ENCODE measurements around the gene KLHL42.

- TF ChIP-seq CTCF (conservative IDR thresholded peaks at IDR 0.05; ENCODE audit: low read length), result no peak
- TF ChIP-seq EZH2phosphoT487 (IDR thresholded peaks at IDR 0.05; ENCODE audit: borderline replicate concordance), result no peak
Measured at GRCh38 chr12:27771481-27772327, 8.3 kb upstream of the KLHL42 start.

Data from Loucy (cell line).